Cardiac fibroblast (primary cell): ENCODE results near the gene ARPIN.

ENCODE experiments used
- DNase-seq, 2 donors: peaks; one replicate each; pipeline versions ENCODE4 v3.0.0 to v3.0.0-alpha.2; 2010; ENCODE audit warnings: low read depth in 2 of 2
- H3K4me3 ChIP-seq, 2 donors: replicated peaks in 1 of 2; 1 replicate in 1 of 2; 2 replicates in 1 of 2; pipeline ENCODE4 v1.5.1; 2011; ENCODE audit warnings: low read depth in 2 of 2, low read length in 2 of 2, mild to moderate bottlenecking in 2 of 2, moderate library complexity in 1 of 2
- CTCF ChIP-seq: IDR thresholded peaks from one replicate; pipeline ENCODE4 v1.5.1; 2011; ENCODE audit warnings: low read depth, mild to moderate bottlenecking, low read length, inconsistent platforms

The ARPIN gene

DNA sequence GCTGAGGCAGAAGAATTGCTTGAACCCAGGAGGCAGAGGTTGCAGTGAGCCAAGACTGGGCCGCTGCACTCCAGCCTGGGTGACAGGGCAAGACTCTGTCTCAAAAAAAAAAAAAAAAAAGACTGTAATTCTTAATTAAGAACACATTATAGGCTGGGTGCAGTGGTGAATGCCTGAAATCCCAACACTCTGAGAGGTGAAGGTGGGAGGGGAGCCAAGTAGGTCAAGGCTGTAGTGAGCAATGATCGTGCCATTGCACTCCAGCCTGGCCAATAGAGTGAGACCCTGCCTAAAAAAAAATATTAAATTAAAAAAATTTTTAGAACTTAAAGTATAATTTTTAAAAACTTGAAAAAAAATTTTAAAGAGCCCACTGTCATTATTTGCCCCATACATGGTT, 13.4 kb upstream of the ARPIN start:
- peak in 1 of 2 donors; percentile 6 for DNase-seq
- TF ChIP-seq CTCF, result no peak
- H3K4me3 ChIP-seq, result no peak overlapping the region

DNA sequence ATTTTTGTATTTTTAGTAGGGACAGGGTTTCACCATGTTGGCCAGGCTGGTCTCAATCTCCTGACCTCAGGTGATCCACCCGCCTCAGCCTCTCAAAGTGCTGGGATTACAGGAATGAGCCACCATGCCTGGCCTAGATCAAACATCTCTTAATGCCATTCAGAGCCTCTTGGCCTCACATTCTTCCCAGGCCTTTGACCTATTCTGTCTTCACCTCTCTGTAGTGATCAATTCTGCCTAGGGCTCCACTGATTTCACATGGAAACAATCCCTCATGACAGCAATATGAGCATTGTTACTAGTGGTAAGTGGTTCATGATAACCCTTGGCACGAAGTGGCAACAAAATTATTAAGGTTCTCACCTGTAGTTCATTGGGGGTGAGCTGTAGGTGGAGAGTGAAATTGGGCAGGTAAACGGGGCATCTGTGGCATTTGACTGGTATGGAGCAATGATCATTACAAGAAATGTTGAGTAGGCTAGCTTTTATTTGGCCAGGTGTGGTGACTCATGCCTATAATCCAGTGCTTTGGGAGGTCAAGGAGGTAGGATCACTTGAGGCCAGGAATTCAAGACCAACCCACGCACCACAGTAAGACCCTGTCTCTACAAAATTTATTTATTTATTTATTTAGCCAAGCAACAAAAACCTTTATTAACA, 4.8 kb upstream of the ARPIN start:
- TF ChIP-seq CTCF, result no peak
- no peak overlapping the region for H3K4me3 ChIP-seq
- DNase-seq, result no peak

GRCh38 chr15:89916660-89917059, 3.9 kb upstream of the ARPIN start:
- no peak for TF ChIP-seq CTCF
- no peak overlapping the region for H3K4me3 ChIP-seq
- DNase-seq, result no peak

- no peak for TF ChIP-seq CTCF
- DNase-seq, result peak; percentile 18 to 29
- peak overlapping the region; percentile 64 to 72 for H3K4me3 ChIP-seq
These were observed 543 bp downstream of the ARPIN start for GRCh38 chr15:89912145-89912673.

DNA sequence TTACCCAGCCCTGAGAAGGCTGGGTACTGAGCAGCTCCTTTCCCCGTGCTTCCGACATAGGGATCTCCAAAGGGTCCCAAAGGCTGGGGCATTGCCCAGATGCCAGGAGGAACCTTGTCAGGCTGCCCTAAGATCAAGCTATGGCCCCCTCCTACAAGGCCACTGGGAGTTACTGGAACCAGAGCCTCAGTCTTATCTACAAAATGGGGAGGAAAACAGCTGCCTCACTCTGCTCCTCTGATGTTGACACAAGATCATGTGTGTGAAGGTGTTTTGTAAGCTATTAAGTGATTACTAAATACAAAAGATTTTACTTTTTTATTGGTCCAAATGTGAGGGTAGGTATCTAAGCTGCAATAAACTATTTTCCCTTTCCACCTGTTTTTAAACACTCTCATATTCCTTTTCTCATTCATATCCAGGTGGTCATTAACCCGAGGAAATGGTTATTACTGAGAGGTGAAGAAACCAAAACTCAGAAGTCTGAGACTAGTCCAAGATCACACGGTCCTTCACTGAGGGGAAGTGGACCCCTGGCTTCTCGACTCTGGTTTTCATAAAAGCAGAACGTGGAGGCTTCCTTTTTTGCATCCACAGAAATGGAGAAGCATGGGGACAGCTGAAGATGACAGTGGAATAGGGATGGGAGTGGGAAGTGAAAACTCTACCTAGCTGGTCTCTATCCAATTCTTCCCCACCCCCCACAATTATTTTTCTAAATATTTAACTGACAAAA, 1.7 kb downstream of the ARPIN start:
- no peak overlapping the region for H3K4me3 ChIP-seq
- TF ChIP-seq CTCF, result no peak
- DNase-seq, result no peak

DNA sequence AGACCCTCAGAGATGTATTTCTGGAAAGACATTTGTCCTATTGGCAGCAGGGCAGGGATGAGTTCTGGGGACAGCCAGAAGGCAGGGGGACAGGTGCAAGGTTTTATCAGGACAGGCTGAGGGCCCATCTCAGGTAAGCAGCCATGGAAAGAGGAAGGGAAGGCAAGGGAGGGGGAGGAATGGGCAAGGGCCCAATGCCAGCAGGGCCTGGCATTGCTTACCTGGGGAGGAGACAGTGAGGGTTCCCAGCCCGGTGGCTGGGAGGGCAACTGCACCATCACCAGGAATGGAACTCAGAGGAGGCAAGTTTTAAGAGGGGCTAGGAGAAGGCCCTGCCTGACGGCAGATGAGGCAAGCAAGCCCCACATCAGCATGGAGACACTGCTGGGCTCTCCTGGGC, 3.1 kb downstream of the ARPIN start:
- DNase-seq, result no peak
- no peak overlapping the region for H3K4me3 ChIP-seq
- no peak for TF ChIP-seq CTCF
